GM23248 (cell line): ENCODE measurements around the gene ABLIM1. TPM values are rescaled to one million over a fixed set of nuclear protein-coding genes. Genes with fewer than 3 reads are reported as not detected.

Experiments
- DNase-seq: peaks from one replicate; pipeline ENCODE4 v3.0.0-alpha.2; 2015
- H2AFZ ChIP-seq: fragments of 200-600 bp; sonication (generic); 2 replicates; pipeline ENCODE4 v1.6.1; 2016; ENCODE audit warnings: antibody characterized with exemption
- H3F3A ChIP-seq: fragments of 200-600 bp; sonication (generic); 2 replicates; pipeline ENCODE4 v1.6.1; 2016; ENCODE audit warnings: mild to moderate bottlenecking, antibody characterized with exemption, mixed run types; ENCODE audit not compliant: insufficient read depth
- H3K27ac ChIP-seq: fragments of 200-600 bp; sonication (generic); 2 replicates; pipeline ENCODE4 v1.5.1; 2016; ENCODE audit warnings: mild to moderate bottlenecking
- H3K27me3 ChIP-seq: fragments of 200-600 bp; sonication (generic); replicated peaks from 2 replicates; pipeline ENCODE4 v1.6.1; 2016; ENCODE audit warnings: mild to moderate bottlenecking; ENCODE audit not compliant: insufficient read depth
- H3K36me3 ChIP-seq: fragments of 200-600 bp; sonication (generic); 2 replicates; pipeline ENCODE4 v1.6.1; 2016; ENCODE audit warnings: low read depth, mild to moderate bottlenecking
- H3K4me1 ChIP-seq: fragments of 200-600 bp; sonication (generic); 2 replicates; pipeline ENCODE4 v1.6.1; 2016; ENCODE audit warnings: mild to moderate bottlenecking; ENCODE audit not compliant: insufficient read depth
- H3K4me2 ChIP-seq: fragments of 200-600 bp; sonication (generic); one replicate; pipeline ENCODE4 v1.6.1; 2016; ENCODE audit warnings: mild to moderate bottlenecking; ENCODE audit not compliant: unreplicated experiment
- H3K4me3 ChIP-seq: fragments of 200-600 bp; sonication (generic); 2 replicates; pipeline ENCODE4 v1.5.1; 2016; ENCODE audit warnings: mild to moderate bottlenecking
- H3K79me2 ChIP-seq: fragments of 200-600 bp; sonication (generic); 2 replicates; pipeline ENCODE4 v1.6.1; 2016; ENCODE audit warnings: mild to moderate bottlenecking; ENCODE audit not compliant: insufficient read depth
- H3K9ac ChIP-seq: fragments of 200-600 bp; sonication (generic); 2 replicates; pipeline ENCODE4 v1.6.1; 2016; ENCODE audit warnings: mild to moderate bottlenecking
- H3K9me2 ChIP-seq: fragments of 200-600 bp; sonication (generic); 2 replicates; pipeline ENCODE4 v1.6.1; 2016; ENCODE audit warnings: mixed run types, mild to moderate bottlenecking, moderate library complexity; ENCODE audit not compliant: insufficient read depth
- H3K9me3 ChIP-seq: fragments of 200-600 bp; sonication (generic); one replicate; pipeline ENCODE4 v1.6.1; 2017; ENCODE audit warnings: low read depth
- H4K20me1 ChIP-seq: fragments of 200-600 bp; sonication (generic); 2 replicates; pipeline ENCODE4 v1.6.0; 2016; ENCODE audit not compliant: insufficient read depth
- EZH2 ChIP-seq: fragments of 200-600 bp; sonication (generic); IDR thresholded peaks from 2 replicates; pipeline ENCODE4 v1.6.1; 2018; ENCODE audit warnings: antibody characterized with exemption, mild to moderate bottlenecking; ENCODE audit not compliant: insufficient read depth, poor library complexity, severe bottlenecking
- EZH2phosphoT487 ChIP-seq: fragments of 200-600 bp; sonication (generic); IDR thresholded peaks from 2 replicates; pipeline ENCODE4 v1.6.1; 2018; ENCODE audit warnings: antibody characterized with exemption, moderate library complexity, mild to moderate bottlenecking, low read depth; ENCODE audit not compliant: insufficient read depth
- WGBS, 2 experiments: methylation state at CpG; one replicate each; pipeline ENCODE4 v1.1.6; 2015 to 2017; ENCODE audit warnings: low lambda C conversion rate in 2 of 2, low coverage in 1 of 2; ENCODE audit errors: missing lambda C conversion rate in 2 of 2; 5-methylcytosine and 5-hydroxymethylcytosine counted together
- in situ Hi-C: fragments of 300-500 bp; cut with MboI; formaldehyde crosslinking; loops from 2 replicates; pipeline ENCODE4 v1.15.0; 2020
- polyA plus RNA-seq: library from polyadenylated mRNA; unstranded; fragments of >200 nt; fragmentation: Nextera tagmentation; extraction: Ambion mirVana; gene quantifications from 2 replicates; pipeline ENCODE4 v1.2.1, GENCODE V29; 2016
- total RNA-seq: library from RNA; depleted of rRNA; stranded (reverse); fragments of >200 nt; shearing (Covaris generic); gene quantifications from 2 replicates; pipeline ENCODE4 v1.2.3, GENCODE V29; 2014

The ABLIM1 gene
- total and polyA plus RNA-seq, 2 experiments from 2014 or later = 0.54 to 0.78 TPM

GRCh38 chr10:114542373-114542772, 115.7 kb downstream of the ABLIM1 start:
- Histone ChIP-seq H3K36me3 (no peaks in the 10 kb centered on the region), H3K27me3 (peaks cover 2% of the 10 kb centered on the region), H3K9me3 (no peaks in the 10 kb centered on the region), H2AFZ (no peak overlapping the region), H4K20me1 (no peaks in the 10 kb centered on the region), H3F3A (0 out of 2 replicates have a peak, but pooled peaks cover 3% of the 10 kb centered on the region), H3K4me2 (no peak overlapping the region), H3K9me2 (no peaks in the 10 kb centered on the region), H3K4me1 (no peaks in the 10 kb centered on the region), H3K79me2 (no peaks in the 10 kb centered on the region), H3K4me3 (no peak overlapping the region), H3K27ac (no peak overlapping the region), H3K9ac (no peak overlapping the region)
- in situ Hi-C loops = no loop called here
- no peak for DNase-seq
- TF ChIP-seq EZH2phosphoT487 = no peak
- no peak for TF ChIP-seq EZH2
- WGBS, 2 experiments = 75 to 100% methylated on average over 2 of the region's 2 CpGs

GRCh38 chr10:114541797-114542160, 116.3 kb downstream of the ABLIM1 start:
- no peak overlapping the region for H3K4me2 ChIP-seq
- H3K9ac ChIP-seq = no peak overlapping the region
- DNase-seq = no peak
- H3K79me2 ChIP-seq = no peaks in the 10 kb centered on the region
- H3K27me3 ChIP-seq = peaks cover 3% of the 10 kb centered on the region
- no peak overlapping the region for H3K4me3 ChIP-seq
- no peak for TF ChIP-seq EZH2
- no peak for TF ChIP-seq EZH2phosphoT487
- H3K9me2 ChIP-seq = no peaks in the 10 kb centered on the region
- 12 to 15% methylated on average over 3 of the region's 3 CpGs for WGBS, 2 experiments
- H2AFZ ChIP-seq = no peak overlapping the region
- no peak overlapping the region for H3K27ac ChIP-seq
- H3K9me3 ChIP-seq = no peaks in the 10 kb centered on the region
- no peaks in the 10 kb centered on the region for H4K20me1 ChIP-seq
- H3K36me3 ChIP-seq = no peaks in the 10 kb centered on the region
- 0 out of 2 replicates have a peak, but pooled peaks cover 3% of the 10 kb centered on the region for H3F3A ChIP-seq
- no peaks in the 10 kb centered on the region for H3K4me1 ChIP-seq
- in situ Hi-C loops = no loop called here

- Histone ChIP-seq H4K20me1 (no peaks in the 10 kb centered on the region), H3K79me2 (no peaks in the 10 kb centered on the region), H3F3A (0 out of 2 replicates have a peak, but pooled peaks cover 3% of the 10 kb centered on the region), H3K36me3 (no peaks in the 10 kb centered on the region), H3K4me1 (no peaks in the 10 kb centered on the region), H3K27ac (no peak overlapping the region), H3K27me3 (peaks cover 3% of the 10 kb centered on the region), H3K9ac (no peak overlapping the region), H3K9me3 (no peaks in the 10 kb centered on the region), H2AFZ (no peak overlapping the region), H3K4me3 (no peak overlapping the region), H3K9me2 (no peaks in the 10 kb centered on the region), H3K4me2 (no peak overlapping the region)
- in situ Hi-C loops = no loop called here
- TF ChIP-seq EZH2phosphoT487 = no peak
- TF ChIP-seq EZH2 = no peak
- peak; percentile 85 for DNase-seq
- 27 to 28% methylated on average over 14 of the region's 14 CpGs for WGBS, 2 experiments
These were observed 116.8 kb downstream of the ABLIM1 start for GRCh38 chr10:114541081-114541796.

GRCh38 chr10:114540236-114540635, 117.8 kb downstream of the ABLIM1 start:
- Histone ChIP-seq H3K4me1 (no peaks in the 10 kb centered on the region), H3K36me3 (no peaks in the 10 kb centered on the region), H3K27me3 (peaks cover 3% of the 10 kb centered on the region), H3K9ac (no peak overlapping the region), H3K27ac (no peak overlapping the region), H3K4me2 (no peak overlapping the region), H3K79me2 (no peaks in the 10 kb centered on the region), H3K9me2 (no peaks in the 10 kb centered on the region), H2AFZ (no peak overlapping the region), H3K4me3 (no peak overlapping the region), H3F3A (0 out of 2 replicates have a peak, but pooled peaks cover 3% of the 10 kb centered on the region), H4K20me1 (no peaks in the 10 kb centered on the region), H3K9me3 (no peaks in the 10 kb centered on the region)
- 68 to 70% methylated on average over 8 of the region's 8 CpGs for WGBS, 2 experiments
- in situ Hi-C loops = no loop called here
- no peak for TF ChIP-seq EZH2
- TF ChIP-seq EZH2phosphoT487 = no peak
- no peak for DNase-seq
